Activated CD4-positive, alpha-beta T cell treated with anti-CD3 and anti-CD28 coated beads, Interleukin-2, amount 10 ng/mL, durations not matched to agents 7 days and 5 days (primary cell): ENCODE measurements around the gene EXOC2. TPM values are rescaled to one million over a fixed set of nuclear protein-coding genes. Genes with fewer than 3 reads are reported as not detected.

ENCODE experiments used
- CTCF ChIA-PET: fragments of 350-600 bp; sonication (Branson Sonifier 250); formaldehyde crosslinking; loops from one replicate; lab custom pipeline; 2021; ENCODE audit warnings: antibody characterized with exemption; lab: Charles Lee
- POLR2A ChIA-PET: fragments of 350-600 bp; sonication (Branson Sonifier 250); formaldehyde crosslinking; loops from one replicate; lab custom pipeline; 2021; ENCODE audit warnings: antibody characterized with exemption; lab: Charles Lee
- DNase-seq: peaks from one replicate; pipeline ENCODE4 v3.0.0-alpha.2; 2020
- H3K27ac Mint-ChIP-seq: one replicate; pipeline ENCODE4 v1.8.0; 2021; ENCODE audit warnings: mild to moderate bottlenecking, moderate library complexity, mixed read lengths
- H3K27me3 Mint-ChIP-seq: one replicate; pipeline ENCODE4 v1.8.0; 2021; ENCODE audit warnings: mixed read lengths
- H3K36me3 Mint-ChIP-seq: one replicate; pipeline ENCODE4 v1.8.0; 2021; ENCODE audit warnings: low read depth, mixed read lengths
- H3K4me1 Mint-ChIP-seq: one replicate; pipeline ENCODE4 v1.8.0; 2021; ENCODE audit warnings: mixed read lengths
- H3K4me3 Mint-ChIP-seq: one replicate; pipeline ENCODE4 v1.8.0; 2021; ENCODE audit warnings: mild to moderate bottlenecking, moderate library complexity, mixed read lengths
- H3K9me3 Mint-ChIP-seq: one replicate; pipeline ENCODE4 v1.8.0; 2021; ENCODE audit warnings: mixed read lengths
- total RNA-seq, 2 experiments: library from RNA; stranded (reverse); gene quantifications; one replicate each; pipeline ENCODE4 v1.2.3, GENCODE V29; 2021

EXOC2 gene
- total RNA-seq, 2 experiments from 2014 or later, result 42.7 to 43.6 TPM

DNA sequence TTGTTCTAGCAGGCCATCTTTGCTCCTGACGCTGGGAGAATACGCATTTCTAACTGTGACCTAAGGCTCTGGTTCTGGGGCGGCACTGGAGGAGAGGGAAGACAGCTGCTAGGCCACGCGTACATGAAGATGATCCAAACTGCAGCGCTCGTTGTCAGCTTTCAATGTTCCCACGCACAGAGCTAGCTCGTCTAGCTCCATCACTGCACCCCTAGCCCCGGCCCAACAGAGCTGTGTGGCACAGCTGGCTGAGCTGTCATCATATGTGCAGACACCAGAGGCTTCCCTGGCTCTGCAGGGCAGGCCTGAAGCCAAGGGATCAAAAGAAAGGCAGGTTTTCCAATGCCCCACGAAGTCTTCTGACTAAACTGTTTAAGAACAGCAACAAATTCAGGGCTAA, 176.7 kb downstream of the EXOC2 start:
- no peak for DNase-seq
- H3K4me3 Mint-ChIP-seq, result no peak overlapping the region
- peaks cover 48% of the 10 kb centered on the region for H3K36me3 Mint-ChIP-seq
- H3K9me3 Mint-ChIP-seq, result peaks cover 22% of the 10 kb centered on the region
- no peak overlapping the region for H3K27ac Mint-ChIP-seq
- no peaks in the 10 kb centered on the region for H3K27me3 Mint-ChIP-seq
- POLR2A ChIA-PET, result no interaction called here
- H3K4me1 Mint-ChIP-seq, result peaks cover 41% of the 10 kb centered on the region
- CTCF ChIA-PET, result interaction anchor here (0.6 to 1.7 kb wide), 2 partner anchors 23 to 32 kb away, joined by 3 to 5 read pairs; no protein-coding TSS in a partner anchor

DNA sequence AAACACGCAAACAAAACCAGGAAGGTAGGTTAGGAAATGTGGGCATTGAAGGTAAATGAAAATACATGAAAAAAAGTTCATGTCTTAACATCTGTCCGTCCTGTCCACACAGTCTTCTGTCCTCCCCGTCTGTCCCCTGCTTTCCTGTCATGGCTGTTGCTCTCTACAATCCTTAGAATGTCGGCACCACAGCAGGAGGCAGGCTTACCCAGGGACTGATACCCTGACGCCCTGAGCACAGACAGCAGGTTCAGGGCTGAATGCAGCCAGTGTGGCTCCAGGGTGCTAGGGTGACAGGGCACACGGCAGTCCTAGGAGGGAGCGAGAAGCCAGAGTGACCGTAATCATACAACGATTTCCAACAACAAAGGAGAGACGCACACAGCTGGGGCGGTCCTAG, 177.7 kb downstream of the EXOC2 start:
- Mint-ChIP-seq H3K27ac (peak overlapping the region; percentile 74), H3K36me3 (peaks cover 46% of the 10 kb centered on the region)

DNA sequence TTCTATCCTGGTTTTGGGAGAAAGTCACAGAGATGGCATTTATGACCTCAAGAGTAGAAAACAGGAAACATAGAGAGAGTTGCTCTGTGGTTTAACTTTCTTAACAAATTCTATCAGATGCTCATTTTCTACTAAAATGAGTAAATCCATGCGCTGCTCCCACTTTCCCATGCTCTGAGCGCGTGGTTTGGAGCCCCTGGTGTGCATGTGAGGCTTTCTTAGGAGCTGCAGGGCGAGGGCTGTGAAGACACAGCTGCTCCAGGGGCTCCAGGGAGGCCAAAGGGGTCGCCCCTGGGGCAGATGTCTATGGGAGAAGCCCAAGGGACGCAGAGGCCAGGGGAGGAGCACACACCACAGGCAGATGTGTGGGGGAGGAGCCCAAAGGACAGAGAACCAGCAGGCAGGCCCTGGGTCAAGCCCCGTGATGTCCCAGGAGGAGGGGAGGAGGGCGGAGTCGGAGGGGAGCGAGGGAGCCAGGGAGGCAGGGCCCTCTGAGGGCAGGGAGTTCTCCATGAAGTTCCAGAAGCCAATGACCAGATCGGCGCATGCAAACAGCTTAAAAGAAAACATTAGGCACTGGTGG, 178.5 kb downstream of the EXOC2 start:
- Mint-ChIP-seq H3K27me3 (no peaks in the 10 kb centered on the region), H3K9me3 (peaks cover 16% of the 10 kb centered on the region), H3K36me3 (peaks cover 46% of the 10 kb centered on the region), H3K27ac (peak overlapping the region; percentile 74), H3K4me3 (no peak overlapping the region), H3K4me1 (peaks cover 56% of the 10 kb centered on the region)
- DNase-seq, result no peak
- POLR2A ChIA-PET, result no interaction called here
- CTCF ChIA-PET, result no interaction called here

More for the DNA sequence above, 177.7 kb downstream of the EXOC2 start:
- Mint-ChIP-seq H3K4me1 (peaks cover 49% of the 10 kb centered on the region), H3K27me3 (no peaks in the 10 kb centered on the region), H3K9me3 (peaks cover 16% of the 10 kb centered on the region), H3K4me3 (no peak overlapping the region)
- DNase-seq, result no peak
- POLR2A ChIA-PET, result no interaction called here
- CTCF ChIA-PET, result no interaction called here

GRCh38 chr6:513961-514360, 179.0 kb downstream of the EXOC2 start:
- no peak for DNase-seq
- ChIA-PET POLR2A (no interaction called here), CTCF (no interaction called here)
- Mint-ChIP-seq H3K27ac (peak overlapping the region; percentile 74), H3K27me3 (no peaks in the 10 kb centered on the region), H3K9me3 (peaks cover 16% of the 10 kb centered on the region), H3K4me3 (no peak overlapping the region), H3K36me3 (peaks cover 46% of the 10 kb centered on the region), H3K4me1 (peaks cover 62% of the 10 kb centered on the region)

DNA sequence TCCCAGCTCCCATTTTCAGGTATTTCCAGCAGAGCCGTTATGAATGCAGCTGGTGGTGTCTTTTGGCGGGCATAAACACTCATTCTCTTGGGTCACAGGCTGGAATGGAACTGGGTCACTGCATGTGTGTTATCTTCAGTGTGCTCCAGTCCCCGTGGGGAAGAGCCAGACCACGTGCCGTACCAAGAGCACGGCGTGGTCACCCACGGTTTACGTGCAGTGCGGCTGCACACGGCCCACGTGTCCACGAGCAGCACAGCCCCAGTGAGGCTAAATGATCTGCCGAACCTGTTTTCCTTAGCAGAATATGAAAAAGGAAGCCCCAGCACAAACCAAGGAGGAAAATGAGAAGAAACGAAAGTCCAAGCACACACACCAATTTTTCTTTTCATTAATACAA, 179.9 kb downstream of the EXOC2 start:
- ChIA-PET POLR2A (no interaction called here), CTCF (no interaction called here)
- peaks cover 49% of the 10 kb centered on the region for H3K36me3 Mint-ChIP-seq
- no peak overlapping the region for H3K27ac Mint-ChIP-seq
- H3K4me1 Mint-ChIP-seq, result peaks cover 71% of the 10 kb centered on the region
- peaks cover 9% of the 10 kb centered on the region for H3K9me3 Mint-ChIP-seq
- no peaks in the 10 kb centered on the region for H3K27me3 Mint-ChIP-seq
- H3K4me3 Mint-ChIP-seq, result no peak overlapping the region
- no peak for DNase-seq

GRCh38 chr6:511488-512137, 181.3 kb downstream of the EXOC2 start:
- ChIA-PET CTCF (interaction anchor here (1.4 kb wide), 1 partner anchor 13 kb away, joined by 5 read pairs; no protein-coding TSS in a partner anchor), POLR2A (interaction anchor here (0.7 to 1.0 kb wide), 2 partner anchors 27 to 65 kb away, joined by 3 read pairs; no protein-coding TSS in a partner anchor)
- H3K27ac Mint-ChIP-seq, result peak overlapping the region; percentile 7

DNA sequence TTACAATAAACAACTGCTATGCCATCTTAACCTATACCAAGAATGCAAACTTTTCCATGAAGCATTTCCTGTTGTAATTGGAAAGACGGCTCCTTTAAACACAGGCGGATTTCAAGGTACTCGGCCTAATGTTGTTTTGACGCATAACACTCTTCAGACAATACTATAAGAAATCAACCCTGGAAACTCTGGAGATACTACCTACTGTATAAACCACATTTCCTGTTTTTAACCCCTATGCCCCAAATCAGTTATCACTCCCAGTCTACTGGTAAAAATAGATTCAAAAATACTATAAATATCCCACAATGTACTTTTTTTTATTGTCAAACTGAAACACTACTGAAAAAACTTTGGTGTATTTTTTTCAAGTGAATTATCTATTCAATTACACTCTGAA, 183.3 kb downstream of the EXOC2 start:
- peak overlapping the region; percentile 88 for H3K27ac Mint-ChIP-seq
- ChIA-PET CTCF (interaction anchor here (0.7 to 1.0 kb wide), 4 partner anchors 11 to 75 kb away, joined by 3 read pairs; no protein-coding TSS in a partner anchor), POLR2A (no interaction called here)
- no peaks in the 10 kb centered on the region for H3K9me3 Mint-ChIP-seq
- H3K4me3 Mint-ChIP-seq, result peak overlapping the region; percentile 37
- H3K36me3 Mint-ChIP-seq, result peaks cover 40% of the 10 kb centered on the region
- peak; percentile 32 for DNase-seq
- H3K4me1 Mint-ChIP-seq, result peaks cover 90% of the 10 kb centered on the region
- H3K27me3 Mint-ChIP-seq, result no peaks in the 10 kb centered on the region

More at GRCh38 chr6:511488-512137, 181.3 kb downstream of the EXOC2 start:
- peaks cover 39% of the 10 kb centered on the region for H3K36me3 Mint-ChIP-seq
- peaks cover under 1% of the 10 kb centered on the region for H3K9me3 Mint-ChIP-seq
- H3K27me3 Mint-ChIP-seq, result no peaks in the 10 kb centered on the region
- no peak for DNase-seq
- H3K4me3 Mint-ChIP-seq, result no peak overlapping the region
- H3K4me1 Mint-ChIP-seq, result peaks cover 81% of the 10 kb centered on the region

GRCh38 chr6:508614-509013, 184.3 kb downstream of the EXOC2 start:
- peak overlapping the region; percentile 88 for H3K27ac Mint-ChIP-seq
- H3K36me3 Mint-ChIP-seq, result peaks cover 47% of the 10 kb centered on the region
- no peak overlapping the region for H3K4me3 Mint-ChIP-seq
- POLR2A ChIA-PET, result no interaction called here
- no peaks in the 10 kb centered on the region for H3K9me3 Mint-ChIP-seq
- no peak for DNase-seq
- H3K27me3 Mint-ChIP-seq, result no peaks in the 10 kb centered on the region
- peaks cover 87% of the 10 kb centered on the region for H3K4me1 Mint-ChIP-seq
- CTCF ChIA-PET, result no interaction called here

DNA sequence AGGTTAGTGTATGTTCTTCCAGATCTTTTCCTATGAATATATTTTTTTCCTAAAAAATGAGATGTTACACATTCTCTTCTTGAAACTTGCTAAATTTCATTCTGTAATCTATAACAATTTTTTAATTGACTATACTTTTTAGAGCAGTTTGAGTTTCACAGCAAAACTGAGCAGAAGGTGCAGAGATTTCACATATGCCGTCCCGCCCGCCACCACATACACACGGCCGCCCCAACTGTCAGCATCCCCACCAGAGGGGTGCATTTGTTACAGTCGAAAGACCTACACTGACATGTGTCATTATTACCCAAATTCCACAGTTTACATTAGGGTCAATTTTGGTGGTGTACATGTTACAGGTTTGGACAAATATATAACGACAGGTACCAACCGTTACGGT, 184.9 kb downstream of the EXOC2 start:
- H3K9me3 Mint-ChIP-seq, result no peaks in the 10 kb centered on the region
- CTCF ChIA-PET, result interaction anchor here (0.8 kb wide), 1 partner anchor 99 kb away, joined by 3 read pairs; no protein-coding TSS in a partner anchor
- H3K4me3 Mint-ChIP-seq, result no peak overlapping the region
- H3K4me1 Mint-ChIP-seq, result peaks cover 87% of the 10 kb centered on the region
- no peak for DNase-seq
- H3K36me3 Mint-ChIP-seq, result peaks cover 45% of the 10 kb centered on the region
- H3K27ac Mint-ChIP-seq, result no peak overlapping the region
- H3K27me3 Mint-ChIP-seq, result no peaks in the 10 kb centered on the region
- POLR2A ChIA-PET, result no interaction called here

- Mint-ChIP-seq H3K9me3 (no peaks in the 10 kb centered on the region), H3K4me1 (peaks cover 91% of the 10 kb centered on the region), H3K27me3 (no peaks in the 10 kb centered on the region), H3K27ac (peak overlapping the region; percentile 84), H3K36me3 (peaks cover 42% of the 10 kb centered on the region), H3K4me3 (no peak overlapping the region)
- ChIA-PET POLR2A (no interaction called here), CTCF (interaction anchor here (0.6 to 0.8 kb wide), 2 partner anchors 98 to 1662 kb away, joined by 3 to 4 read pairs; no protein-coding TSS in a partner anchor)
- DNase-seq, result no peak
Observed at GRCh38 chr6:506920-507622, 185.9 kb downstream of the EXOC2 start.

DNA sequence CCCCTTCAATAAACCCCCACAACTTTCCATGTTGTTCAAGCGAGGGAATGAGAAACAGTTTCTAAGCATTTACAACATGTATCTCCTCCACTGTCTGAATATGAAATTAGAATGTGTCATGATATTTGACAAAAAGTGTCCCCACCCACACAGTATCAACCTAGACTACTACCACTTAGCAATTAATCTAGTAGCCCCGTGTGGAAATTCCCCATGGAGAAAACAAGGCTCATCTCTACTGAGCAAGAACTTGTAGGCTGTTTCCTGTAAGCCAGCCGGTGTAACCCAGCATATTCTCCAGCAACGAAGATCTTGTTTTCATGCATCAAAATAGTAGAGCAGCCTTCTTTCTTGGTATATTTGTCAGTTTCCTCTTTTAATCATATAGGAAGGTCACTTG, 186.4 kb downstream of the EXOC2 start:
- POLR2A ChIA-PET, result no interaction called here
- Mint-ChIP-seq H3K27ac (peak overlapping the region; percentile 84), H3K4me3 (no peak overlapping the region), H3K27me3 (no peaks in the 10 kb centered on the region), H3K4me1 (peaks cover 92% of the 10 kb centered on the region), H3K9me3 (no peaks in the 10 kb centered on the region), H3K36me3 (peaks cover 37% of the 10 kb centered on the region)
- no peak for DNase-seq
- CTCF ChIA-PET, result no interaction called here

- Mint-ChIP-seq H3K4me1 (peaks cover 87% of the 10 kb centered on the region), H3K4me3 (no peak overlapping the region), H3K9me3 (no peaks in the 10 kb centered on the region), H3K36me3 (peaks cover 32% of the 10 kb centered on the region), H3K27ac (peak overlapping the region; percentile 78), H3K27me3 (no peaks in the 10 kb centered on the region)
- POLR2A ChIA-PET, result no interaction called here
- CTCF ChIA-PET, result no interaction called here
- no peak for DNase-seq
Observed at GRCh38 chr6:505374-505773, 187.6 kb downstream of the EXOC2 start.
